ENCODE data around the gene PPIB.

Gene PPIB

GRCh38 chr15:64157599-64158125, 5.2 kb downstream of the PPIB start:
- DNase-seq, result no peak

- no peak for DNase-seq
Observed at GRCh38 chr15:64156652-64157331, 6.0 kb downstream of the PPIB start.

- no peak for DNase-seq
Observed at GRCh38 chr15:64155802-64156651, 6.8 kb downstream of the PPIB start.

GRCh38 chr15:64153480-64154367, 9.1 kb downstream of the PPIB start:
- peak; percentile 81 for DNase-seq

DNA sequence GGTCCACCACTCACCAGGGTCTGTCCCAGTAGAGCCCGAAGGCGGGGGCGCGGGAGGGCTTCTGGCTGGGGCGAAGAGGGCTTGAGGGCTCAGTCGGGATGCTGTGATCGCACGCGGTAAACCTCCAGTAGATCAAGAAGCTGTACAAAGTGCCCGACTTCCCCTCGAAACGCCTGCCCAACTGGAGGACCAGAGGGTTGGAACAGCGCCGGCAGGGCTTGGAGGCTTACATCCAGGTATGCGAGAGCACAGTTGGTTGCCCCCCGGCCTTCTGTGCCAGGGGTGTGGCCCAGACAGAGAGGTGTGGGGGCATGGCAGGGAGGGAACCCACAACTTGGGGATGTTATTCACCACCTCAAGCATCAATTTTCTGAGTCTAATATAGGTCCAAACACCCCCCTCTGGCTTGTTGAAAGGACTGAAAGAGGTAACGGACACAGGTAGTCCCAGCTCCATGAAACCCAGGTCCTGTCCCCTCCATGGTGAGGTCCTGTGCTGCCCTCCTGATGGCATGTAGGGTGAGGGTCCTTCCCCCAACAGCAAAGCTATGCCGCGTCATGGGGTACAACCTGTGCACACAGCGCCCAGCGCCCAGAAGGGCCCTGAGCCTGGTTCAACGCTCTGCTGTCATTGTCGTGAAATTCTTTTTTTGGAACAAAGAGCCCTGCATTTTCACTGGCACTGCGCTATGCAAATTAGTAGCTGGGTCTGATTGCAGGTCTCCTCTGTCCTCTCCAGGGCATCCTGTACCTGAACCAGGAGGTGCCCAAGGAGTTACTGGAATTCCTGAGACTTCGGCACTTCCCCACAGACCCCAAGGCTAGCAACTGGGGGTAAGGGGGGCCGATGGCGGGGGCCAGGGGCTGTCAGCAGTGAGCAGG, 10.1 kb downstream of the PPIB start:
- no peak for DNase-seq

DNA sequence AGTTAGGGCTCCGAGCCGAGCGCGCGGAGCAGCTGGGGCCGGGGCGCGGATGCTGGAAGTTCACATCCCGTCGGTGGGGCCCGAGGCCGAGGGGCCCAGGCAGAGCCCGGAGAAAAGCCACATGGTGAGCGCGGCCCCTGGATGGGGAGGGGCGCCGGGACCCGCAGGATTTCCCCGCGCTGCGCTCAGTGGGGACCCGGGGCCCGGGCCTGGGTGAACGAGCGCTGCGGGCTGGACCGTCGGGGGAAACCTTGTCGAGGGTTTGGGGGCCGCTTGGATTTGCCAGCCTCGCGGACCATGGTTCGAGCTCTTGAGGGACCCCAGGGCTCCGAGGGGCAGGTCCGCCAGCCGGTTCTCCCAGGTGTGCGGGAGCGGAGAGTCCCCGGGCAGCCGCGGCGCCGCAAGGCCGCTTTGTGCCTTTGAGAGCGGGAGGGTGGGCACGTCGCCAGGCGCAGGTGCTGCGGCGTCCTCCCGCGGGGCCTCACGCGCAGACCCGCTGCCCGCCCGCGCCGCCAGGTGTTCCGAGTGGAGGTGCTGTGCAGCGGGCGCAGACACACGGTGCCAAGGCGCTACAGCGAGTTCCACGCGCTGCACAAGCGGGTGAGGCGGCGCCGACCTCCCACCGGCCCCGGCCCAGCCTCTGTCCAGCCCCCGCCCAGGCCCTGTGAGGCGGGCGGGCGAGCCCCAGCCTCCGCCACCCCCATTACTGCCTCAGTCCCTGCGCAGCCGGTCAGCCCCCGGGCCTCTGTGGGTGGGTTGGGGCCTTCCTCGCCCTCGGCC, 10.9 kb downstream of the PPIB start, which contains the start of gene SNX22:
TSS of gene SNX22 (plus strand) at position 5 of the 780 bp plus-strand sequence. CDS start at position 50, 45 bp downstream.
- DNase-seq, result no peak

- DNase-seq, result no peak
Observed at GRCh38 chr15:64149893-64150578, 12.8 kb downstream of the PPIB start.

- no peak for DNase-seq
Observed at GRCh38 chr15:64149424-64149823, 13.4 kb downstream of the PPIB start.

GRCh38 chr15:64148581-64148980, 14.2 kb downstream of the PPIB start:
- DNase-seq, result no peak

- no peak for DNase-seq
Observed at GRCh38 chr15:64148168-64148567, 14.7 kb downstream of the PPIB start.

- DNase-seq, result no peak
Observed at GRCh38 chr15:64146885-64147681, 15.7 kb downstream of the PPIB start.

DNA sequence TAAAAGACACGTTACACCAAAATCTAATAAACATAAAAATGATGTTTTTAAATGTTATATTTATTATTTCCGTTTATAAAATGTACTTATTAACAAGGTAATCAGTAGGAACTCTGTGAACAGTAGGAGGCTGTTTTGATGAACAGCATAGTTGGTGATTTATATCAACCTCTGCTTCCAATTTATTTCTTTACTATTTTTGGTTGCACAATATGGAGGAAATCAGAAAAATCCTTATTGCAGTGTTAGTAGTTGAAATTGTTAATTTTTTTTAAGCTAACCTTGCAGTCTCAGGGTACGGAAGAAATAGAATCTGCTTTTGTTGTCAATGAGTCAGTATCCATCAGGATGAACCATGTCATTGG, 16.3 kb downstream of the PPIB start:
- no peak for DNase-seq

- DNase-seq, result no peak
Observed at GRCh38 chr15:64146041-64146440, 16.8 kb downstream of the PPIB start.

GRCh38 chr15:64144565-64145281, 18.1 kb downstream of the PPIB start:
- no peak for DNase-seq

DNA sequence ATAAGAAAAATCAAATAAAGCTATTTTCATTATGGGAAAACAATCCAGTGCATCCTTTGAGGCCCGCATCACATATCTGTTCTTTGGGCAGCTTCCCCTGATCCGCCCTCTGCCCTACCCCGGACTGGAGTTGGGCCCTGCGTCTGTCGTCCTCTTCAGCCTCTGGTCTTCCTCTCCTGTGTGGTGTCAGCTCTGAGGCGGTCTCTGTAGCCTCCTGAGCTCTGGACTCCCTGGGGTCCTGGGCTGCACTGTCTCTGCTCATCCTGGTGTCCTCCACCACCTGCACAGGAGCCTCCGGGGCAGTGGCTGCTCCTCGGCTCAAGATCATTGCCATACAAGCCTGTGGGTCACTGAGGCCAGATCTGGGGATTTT, 18.6 kb downstream of the PPIB start:
- DNase-seq, result no peak

- DNase-seq, result no peak
Observed at GRCh38 chr15:64143276-64143675, 19.5 kb downstream of the PPIB start.

- DNase-seq, result no peak
Observed at GRCh38 chr15:64141798-64142512, 20.9 kb downstream of the PPIB start.

DNA sequence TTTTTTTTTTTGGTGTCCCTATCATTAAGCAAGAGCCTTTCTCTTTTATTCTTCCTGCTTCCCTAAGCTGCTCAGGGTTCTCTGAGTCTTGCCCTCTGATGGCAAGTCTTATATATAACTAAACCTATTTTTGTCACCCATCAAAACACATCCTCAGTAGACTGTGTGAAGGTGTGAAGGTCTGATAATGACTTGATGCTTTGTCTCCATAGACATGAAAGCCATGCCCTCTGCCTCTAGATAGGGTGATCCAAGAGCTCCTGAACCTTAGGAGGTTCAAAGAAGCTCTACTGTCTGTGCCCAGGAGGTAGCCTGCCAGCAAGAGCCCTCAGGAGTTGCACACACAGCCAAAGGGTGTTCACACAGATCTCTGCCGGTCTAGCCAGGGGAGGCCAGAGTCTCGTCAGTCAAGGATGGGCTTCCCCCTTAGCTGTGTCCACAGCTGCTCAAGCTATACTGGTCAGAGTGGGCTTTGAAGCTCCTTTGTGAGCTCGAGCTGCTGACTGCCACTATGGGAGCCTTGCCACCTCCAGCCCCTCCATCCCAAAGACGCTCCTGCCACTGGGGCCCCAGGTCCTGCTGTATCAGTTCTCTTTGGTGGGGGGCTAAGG, 24.4 kb downstream of the PPIB start:
- no peak for DNase-seq

Measured in fibroblast of skin of right biceps (primary cell).